Suprapubic skin (tissue), 4 donors: ENCODE data around the gene RPL35A.
"Not testable (repeated sequence)": the region's sequence is repeated elsewhere in the genome, so short reads cannot be mapped to it uniquely, and the experiment has no call there.

Experiments
- CTCF ChIP-seq, 2 donors: fragments of 200-600 bp in 1 of 2; fragments of 450-650 bp in 1 of 2; sonication (generic) in 1 of 2; IDR thresholded peaks; one replicate each; pipeline ENCODE4 v1.5.1; 2016 to 2019; ENCODE audit warnings: antibody characterized with exemption in 2 of 2, mild to moderate bottlenecking in 1 of 2, moderate library complexity in 1 of 2
- POLR2A ChIP-seq, 2 donors: fragments of 450-650 bp; IDR thresholded peaks; one replicate each; pipeline ENCODE4 v1.6.1; 2017; ENCODE audit warnings: antibody characterized with exemption in 2 of 2, mild to moderate bottlenecking in 2 of 2, moderate library complexity in 2 of 2
- POLR2AphosphoS5 ChIP-seq, 3 donors: sonication (generic); formaldehyde crosslinking; IDR thresholded peaks; one replicate each; pipeline ENCODE4 v1.6.1; 2017; ENCODE audit warnings: antibody characterized with exemption in 3 of 3

- TF ChIP-seq CTCF, POLR2A, POLR2AphosphoS5 (IDR thresholded peaks at IDR 0.05): not testable (repeated sequence)
Measured at GRCh38 chr3:197921429-197922275, 28.3 kb upstream of the RPL35A start.
